ENCODE results near the gene INTS15.

- TF ChIP-seq CTCF (optimal IDR thresholded peaks at IDR 0.05 in 1 of 3, IDR thresholded peaks at IDR 0.05 in 1 of 3, conservative IDR thresholded peaks at IDR 0.05 in 1 of 3; ENCODE audit: extremely low read depth in 1 of 3, insufficient read depth in 2 of 3, low read length in 3 of 3) = no peak
- TF ChIP-seq EZH2 (IDR thresholded peaks at IDR 0.05; ENCODE audit: low read length) = no peak
Observed at GRCh38 chr7:6606866-6607583, 17.2 kb downstream of the INTS15 start.
